ENCODE data around the gene GATB.

GATB gene

DNA sequence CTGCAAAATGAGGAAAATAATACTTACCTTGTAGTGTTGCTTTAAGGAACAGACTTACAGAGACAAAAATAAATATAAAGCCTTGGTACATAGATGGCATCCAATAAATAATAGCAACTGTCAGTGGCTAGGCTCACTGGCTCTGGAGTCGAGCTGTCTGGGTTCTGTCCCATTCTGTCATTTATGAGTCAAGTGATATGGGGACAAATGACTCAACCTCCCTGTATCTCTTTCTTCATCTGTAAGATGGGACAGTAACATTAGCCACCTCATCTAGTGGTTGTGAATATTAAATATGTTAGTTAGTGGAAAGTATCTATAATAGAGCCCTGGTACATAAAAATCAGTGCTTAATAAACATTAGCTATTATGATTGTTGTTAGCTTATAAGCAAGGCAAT lies 16.7 kb upstream of the GATB start:
- TF ChIP-seq, protein P1, sequence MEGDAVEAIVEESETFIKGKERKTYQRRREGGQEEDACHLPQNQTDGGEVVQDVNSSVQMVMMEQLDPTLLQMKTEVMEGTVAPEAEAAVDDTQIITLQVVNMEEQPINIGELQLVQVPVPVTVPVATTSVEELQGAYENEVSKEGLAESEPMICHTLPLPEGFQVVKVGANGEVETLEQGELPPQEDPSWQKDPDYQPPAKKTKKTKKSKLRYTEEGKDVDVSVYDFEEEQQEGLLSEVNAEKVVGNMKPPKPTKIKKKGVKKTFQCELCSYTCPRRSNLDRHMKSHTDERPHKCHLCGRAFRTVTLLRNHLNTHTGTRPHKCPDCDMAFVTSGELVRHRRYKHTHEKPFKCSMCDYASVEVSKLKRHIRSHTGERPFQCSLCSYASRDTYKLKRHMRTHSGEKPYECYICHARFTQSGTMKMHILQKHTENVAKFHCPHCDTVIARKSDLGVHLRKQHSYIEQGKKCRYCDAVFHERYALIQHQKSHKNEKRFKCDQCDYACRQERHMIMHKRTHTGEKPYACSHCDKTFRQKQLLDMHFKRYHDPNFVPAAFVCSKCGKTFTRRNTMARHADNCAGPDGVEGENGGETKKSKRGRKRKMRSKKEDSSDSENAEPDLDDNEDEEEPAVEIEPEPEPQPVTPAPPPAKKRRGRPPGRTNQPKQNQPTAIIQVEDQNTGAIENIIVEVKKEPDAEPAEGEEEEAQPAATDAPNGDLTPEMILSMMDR (conservative IDR thresholded peaks at IDR 0.05; ENCODE audit: control insufficient read depth, insufficient read depth, low read depth, low read length), result no peak
- H3K4me3 ChIP-seq (ENCODE audit: control insufficient read depth, low read depth, low read length), result no peak overlapping the region
- DNase-seq (ENCODE audit: low read depth), result no peak

GRCh38 chr4:151774324-151774723 lies 13.5 kb upstream of the GATB start:
- DNase-seq (ENCODE audit: low read depth), result no peak
- TF ChIP-seq, protein P1 (conservative IDR thresholded peaks at IDR 0.05; ENCODE audit: control insufficient read depth, insufficient read depth, low read depth, low read length), result no peak
- no peak overlapping the region for H3K4me3 ChIP-seq (ENCODE audit: control insufficient read depth, low read depth, low read length)

- DNase-seq (ENCODE audit: low read depth), result no peak
- H3K4me3 ChIP-seq (ENCODE audit: control insufficient read depth, low read depth, low read length), result no peak overlapping the region
- TF ChIP-seq, protein P1 (conservative IDR thresholded peaks at IDR 0.05; ENCODE audit: control insufficient read depth, insufficient read depth, low read depth, low read length), result no peak
Measured at GRCh38 chr4:151772274-151772673, 11.5 kb upstream of the GATB start.

- DNase-seq (ENCODE audit: low read depth), result peak; percentile 18
- H3K4me3 ChIP-seq (ENCODE audit: control insufficient read depth, low read depth, low read length), result no peak overlapping the region
- TF ChIP-seq, protein P1 (conservative IDR thresholded peaks at IDR 0.05; ENCODE audit: control insufficient read depth, insufficient read depth, low read depth, low read length), result no peak
Measured at GRCh38 chr4:151771664-151772063, 10.9 kb upstream of the GATB start.

DNA sequence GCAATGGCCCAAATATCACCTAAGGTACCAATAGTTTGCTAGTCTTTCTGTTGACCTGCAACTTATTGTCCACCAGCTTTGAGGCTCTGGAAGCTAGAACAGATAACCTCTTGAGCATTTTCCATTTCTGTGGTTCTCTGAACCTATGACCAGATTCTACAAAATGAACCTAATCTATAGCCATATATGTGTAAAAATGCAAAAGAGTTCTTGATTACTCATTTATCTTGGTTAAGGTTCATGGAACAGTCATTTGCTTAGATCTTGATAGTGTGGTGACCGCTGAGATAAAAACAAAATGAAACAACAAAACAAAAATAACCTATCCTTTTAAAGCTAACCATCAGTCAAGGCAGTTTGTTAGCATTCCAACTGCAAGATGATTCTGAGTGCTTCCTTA lies 9.3 kb upstream of the GATB start:
- TF ChIP-seq, protein P1 (conservative IDR thresholded peaks at IDR 0.05; ENCODE audit: control insufficient read depth, insufficient read depth, low read depth, low read length), result no peak
- DNase-seq (ENCODE audit: low read depth), result no peak
- no peak overlapping the region for H3K4me3 ChIP-seq (ENCODE audit: control insufficient read depth, low read depth, low read length)

GRCh38 chr4:151768835-151769234 lies 8.0 kb upstream of the GATB start:
- no peak for DNase-seq (ENCODE audit: low read depth)
- TF ChIP-seq, protein P1 (conservative IDR thresholded peaks at IDR 0.05; ENCODE audit: control insufficient read depth, insufficient read depth, low read depth, low read length), result no peak
- H3K4me3 ChIP-seq (ENCODE audit: control insufficient read depth, low read depth, low read length), result no peak overlapping the region

DNA sequence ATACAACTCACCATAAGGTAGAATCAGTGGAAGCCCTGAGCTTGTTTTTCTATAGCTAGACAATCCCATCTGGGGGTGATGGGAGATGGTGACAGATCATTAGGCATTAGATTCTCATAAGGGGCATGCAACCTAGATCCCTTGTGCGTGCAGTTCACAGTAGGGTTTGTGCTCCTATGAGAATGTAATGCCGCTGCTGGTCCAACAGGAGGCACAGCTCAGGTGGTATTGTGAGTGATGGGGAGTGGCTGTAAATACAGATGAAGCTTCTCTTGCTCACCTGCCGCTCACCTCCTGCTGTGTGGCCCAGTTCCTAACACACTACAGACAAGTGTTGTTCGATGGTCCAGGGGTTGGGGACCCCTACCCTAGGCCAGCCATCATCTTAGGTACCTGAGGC lies 5.9 kb upstream of the GATB start:
- no peak for DNase-seq (ENCODE audit: low read depth)
- no peak overlapping the region for H3K4me3 ChIP-seq (ENCODE audit: control insufficient read depth, low read depth, low read length)
- TF ChIP-seq, protein P1 (conservative IDR thresholded peaks at IDR 0.05; ENCODE audit: control insufficient read depth, insufficient read depth, low read depth, low read length), result no peak

Data from fibroblast of mammary gland (primary cell).